Activated naive CD4-positive, alpha-beta T cell treated with anti-CD3 and anti-CD28 coated beads for 36 hours (primary cell): Measurements from ENCODE around the gene EOMES. TPM values are rescaled to one million over a fixed set of nuclear protein-coding genes. Genes with fewer than 3 reads are reported as not detected.
A peak's percentile ranks its signal among the peaks of the same experiment; 100 is the strongest.

ENCODE experiments used
- CTCF ChIA-PET: fragments of 350-600 bp; sonication (Branson Sonifier 250); formaldehyde crosslinking; loops from one replicate; lab custom pipeline; 2021; ENCODE audit warnings: antibody characterized with exemption; lab: Charles Lee
- DNase-seq: peaks from one replicate; pipeline ENCODE4 v3.0.0-alpha.2; 2020
- H3K27ac Mint-ChIP-seq: one replicate; pipeline ENCODE4 v1.8.0; 2021; ENCODE audit warnings: mild to moderate bottlenecking, mixed read lengths
- H3K27me3 Mint-ChIP-seq: one replicate; pipeline ENCODE4 v1.8.0; 2021; ENCODE audit warnings: low read depth, mixed read lengths
- H3K36me3 Mint-ChIP-seq: one replicate; pipeline ENCODE4 v1.8.0; 2021; ENCODE audit warnings: low read depth, mixed read lengths
- H3K4me1 Mint-ChIP-seq: one replicate; pipeline ENCODE4 v1.8.0; 2021; ENCODE audit warnings: low read depth, mixed read lengths
- H3K4me3 Mint-ChIP-seq: one replicate; pipeline ENCODE4 v1.8.0; 2021; ENCODE audit warnings: mild to moderate bottlenecking, moderate library complexity, mixed read lengths
- H3K9me3 Mint-ChIP-seq: one replicate; pipeline ENCODE4 v1.8.0; 2021; ENCODE audit warnings: mixed read lengths
- intact Hi-C: fragments of 100-400 bp; cut with micrococcal nuclease; formaldehyde crosslinking; loops from one replicate; pipeline ENCODE4 v1.15.1; 2023
- total RNA-seq, 2 experiments: library from RNA; stranded (reverse); gene quantifications; one replicate each; pipeline ENCODE4 v1.2.3, GENCODE V29; 2021

The EOMES gene
- total RNA-seq, 2 experiments from 2014 or later: 0.12 to 0.14 TPM

DNA sequence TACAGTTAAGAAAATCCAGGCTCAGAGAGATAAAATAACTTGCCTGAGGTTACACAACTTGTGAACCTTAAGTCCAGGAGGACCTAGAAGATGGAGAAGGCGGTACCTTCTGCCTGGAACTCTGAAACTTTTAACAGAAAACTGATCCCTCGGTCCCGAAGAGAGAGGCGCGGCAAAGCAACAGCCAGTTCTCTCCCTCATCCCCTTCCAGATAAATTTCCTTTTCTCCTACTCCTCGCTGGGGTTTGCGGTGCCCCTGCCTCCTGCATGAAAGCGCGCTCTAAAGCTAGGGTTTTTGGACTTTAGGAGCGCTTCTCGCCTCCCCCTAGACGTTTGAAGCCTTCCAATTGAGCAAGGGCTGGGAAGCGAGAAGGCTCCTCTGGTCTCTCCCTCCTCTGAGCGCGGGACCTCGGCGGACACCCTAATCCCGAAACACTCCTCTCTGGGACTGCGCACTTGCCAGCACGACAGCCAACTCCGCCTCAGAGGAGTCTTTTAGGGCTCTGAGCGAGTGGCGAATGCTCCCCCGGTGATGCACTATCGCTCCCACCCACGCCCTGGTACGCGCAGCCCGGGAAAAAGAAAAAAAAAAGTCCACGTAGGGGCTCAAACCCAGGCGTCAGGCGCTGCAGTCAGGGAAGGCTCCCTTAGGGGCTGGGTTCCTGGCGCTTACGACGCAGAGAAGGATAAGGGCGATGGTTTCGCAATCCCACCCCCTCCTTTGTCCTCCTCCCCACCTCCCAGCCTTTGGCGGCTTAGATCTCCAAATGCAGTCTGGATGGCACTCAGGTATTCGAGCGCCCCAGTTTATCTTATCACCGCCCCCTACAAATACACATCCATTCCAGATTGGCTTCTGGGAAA lies 7.9 kb upstream of the EOMES start:
- CTCF ChIA-PET: interaction anchor here (1.1 kb wide), 1 partner anchor 13 kb away, joined by 3 read pairs; no protein-coding TSS in a partner anchor
- Mint-ChIP-seq H3K27ac (no peak overlapping the region), H3K36me3 (no peaks in the 10 kb centered on the region), H3K27me3 (peaks cover 65% of the 10 kb centered on the region), H3K4me1 (peaks cover 31% of the 10 kb centered on the region), H3K4me3 (peak overlapping the region; percentile 63), H3K9me3 (no peaks in the 10 kb centered on the region)
- intact Hi-C loops: loop anchor here (1.0 to 5.0 kb wide), 4 partner anchors 8 to 1378 kb away; partner anchors contain the start of gene EOMES
- DNase-seq: no peak

DNA sequence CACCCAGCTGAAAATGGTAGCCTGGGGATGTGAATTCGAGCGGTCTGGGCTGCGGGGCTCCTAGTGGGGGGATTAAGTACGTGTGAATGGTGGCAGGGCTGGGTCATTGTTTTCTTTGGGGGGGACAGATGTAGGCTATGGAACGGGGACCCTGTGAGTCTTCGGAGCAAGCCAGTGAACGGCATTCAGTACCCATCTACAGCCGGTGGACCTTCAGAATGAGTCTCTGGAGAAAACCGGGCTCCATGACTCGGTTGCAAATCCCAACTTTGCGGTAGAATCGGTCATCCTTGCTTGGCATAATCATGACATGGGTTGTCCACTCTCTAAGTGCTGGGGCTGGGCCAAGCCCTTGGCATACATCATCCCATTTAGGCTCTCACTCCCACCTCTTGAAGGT lies 7.2 kb upstream of the EOMES start:
- no peak overlapping the region for H3K27ac Mint-ChIP-seq
- H3K4me3 Mint-ChIP-seq: peak overlapping the region; percentile 63
- no peaks in the 10 kb centered on the region for H3K9me3 Mint-ChIP-seq
- CTCF ChIA-PET: interaction anchor here (0.7 to 1.1 kb wide), 2 partner anchors 10 to 13 kb away, joined by 3 to 4 read pairs; no protein-coding TSS in a partner anchor
- H3K4me1 Mint-ChIP-seq: peaks cover 32% of the 10 kb centered on the region
- H3K36me3 Mint-ChIP-seq: no peaks in the 10 kb centered on the region
- peaks cover 71% of the 10 kb centered on the region for H3K27me3 Mint-ChIP-seq
- intact Hi-C loops: loop anchor here (2.0 to 5.0 kb wide), 3 partner anchors 17 to 1377 kb away; no protein-coding TSS in a partner anchor
- no peak for DNase-seq

GRCh38 chr3:27728195-27729087 lies 6.3 kb upstream of the EOMES start:
- Mint-ChIP-seq H3K27ac (no peak overlapping the region), H3K27me3 (peaks cover 80% of the 10 kb centered on the region), H3K4me1 (peaks cover 41% of the 10 kb centered on the region), H3K36me3 (no peaks in the 10 kb centered on the region), H3K4me3 (peak overlapping the region; percentile 62), H3K9me3 (no peaks in the 10 kb centered on the region)
- DNase-seq: peak; percentile 39
- intact Hi-C loops: loop anchor here (2.0 to 5.0 kb wide), 3 partner anchors 16 to 1376 kb away; no protein-coding TSS in a partner anchor
- CTCF ChIA-PET: interaction anchor here (0.6 to 2.7 kb wide), 6 partner anchors 10 to 599 kb away, joined by 3 to 20 read pairs (median 4); no protein-coding TSS in a partner anchor

- intact Hi-C loops: loop anchor here (5.0 kb wide), 1 partner anchor 1374 kb away; no protein-coding TSS in a partner anchor
- Mint-ChIP-seq H3K4me1 (peaks cover 47% of the 10 kb centered on the region), H3K9me3 (no peaks in the 10 kb centered on the region), H3K27me3 (peaks cover 82% of the 10 kb centered on the region), H3K4me3 (no peak overlapping the region), H3K27ac (no peak overlapping the region), H3K36me3 (no peaks in the 10 kb centered on the region)
- DNase-seq: no peak
- CTCF ChIA-PET: interaction anchor here (2.4 to 2.7 kb wide), 2 partner anchors 14 to 601 kb away, joined by 11 to 20 read pairs; no protein-coding TSS in a partner anchor
These were observed 4.1 kb upstream of the EOMES start for GRCh38 chr3:27726240-27726639.

DNA sequence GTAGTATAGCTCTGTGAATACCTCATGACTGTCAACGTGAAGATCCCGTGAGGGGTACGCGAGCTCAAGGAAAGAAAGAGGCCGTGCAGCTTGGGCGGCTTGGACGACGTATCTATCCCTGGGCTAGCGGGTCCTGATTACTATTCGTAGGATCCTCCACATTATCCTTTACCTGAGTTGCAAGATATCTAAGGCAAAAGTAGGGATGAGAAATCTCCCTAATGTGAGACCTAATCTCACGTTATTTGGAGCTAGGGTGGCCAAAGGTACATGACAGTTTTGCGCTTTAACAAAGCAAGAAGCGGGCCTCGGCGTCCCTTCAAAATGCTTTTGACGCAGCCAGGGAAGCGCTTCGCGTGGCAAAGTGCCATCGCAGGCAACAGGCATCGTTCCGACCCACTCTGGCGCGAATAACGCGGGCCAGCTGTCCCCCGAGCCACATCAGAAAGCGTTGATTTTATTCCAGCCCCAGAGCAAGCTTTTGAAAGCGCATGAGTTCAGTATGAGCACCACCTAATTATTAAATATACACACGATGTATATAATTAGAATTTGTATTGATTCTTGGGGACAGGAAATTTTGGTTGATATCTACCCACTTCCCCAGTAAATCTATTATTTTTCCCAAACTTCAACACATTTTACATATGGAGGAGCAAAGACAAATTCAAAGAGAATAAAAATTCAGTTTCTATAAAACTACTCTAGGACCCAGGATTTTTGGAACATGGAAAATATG lies 2.5 kb upstream of the EOMES start:
- H3K27me3 Mint-ChIP-seq: peaks cover 82% of the 10 kb centered on the region
- no peak overlapping the region for H3K27ac Mint-ChIP-seq
- peak overlapping the region; percentile 55 for H3K4me3 Mint-ChIP-seq
- H3K36me3 Mint-ChIP-seq: no peaks in the 10 kb centered on the region
- no peaks in the 10 kb centered on the region for H3K9me3 Mint-ChIP-seq
- DNase-seq: no peak
- intact Hi-C loops: loop anchor here (5.0 kb wide), 3 partner anchors 178 to 1372 kb away; no protein-coding TSS in a partner anchor
- CTCF ChIA-PET: interaction anchor here (0.7 to 4.5 kb wide), 4 partner anchors 9 to 604 kb away, joined by 3 to 43 read pairs (median 6); no protein-coding TSS in a partner anchor
- peaks cover 40% of the 10 kb centered on the region for H3K4me1 Mint-ChIP-seq

DNA sequence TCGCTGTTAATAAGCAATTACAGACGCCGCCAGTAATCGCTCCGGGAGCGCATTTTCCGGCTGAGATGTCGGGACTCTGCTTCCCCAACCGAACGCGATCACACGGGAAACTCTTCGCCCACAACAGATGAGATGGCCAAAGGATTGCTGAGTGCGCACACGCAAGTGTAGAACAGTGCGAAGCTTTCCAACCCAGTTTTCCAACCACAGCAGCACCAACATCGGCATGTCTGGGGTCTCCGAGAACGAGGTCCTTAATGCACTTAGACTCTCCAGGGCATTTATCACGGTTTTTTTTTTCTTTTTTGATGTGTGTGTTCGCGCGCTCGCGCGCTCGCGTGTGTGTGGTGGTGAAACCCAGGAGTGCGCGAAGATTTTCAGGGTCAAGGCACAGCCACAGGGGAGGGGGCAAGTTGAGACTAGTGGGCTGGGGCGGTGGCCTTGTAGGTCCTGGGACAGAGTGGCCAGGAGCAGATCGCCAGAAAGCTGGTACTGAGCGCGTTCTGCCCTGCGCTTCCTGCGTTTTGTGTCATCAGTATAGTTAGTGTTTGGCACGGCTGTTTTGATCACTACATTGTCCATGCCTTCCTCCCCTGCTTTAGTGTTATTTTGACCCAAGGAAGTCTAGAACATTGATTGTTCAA lies 1.8 kb upstream of the EOMES start:
- Mint-ChIP-seq H3K27ac (no peak overlapping the region), H3K36me3 (no peaks in the 10 kb centered on the region), H3K27me3 (peaks cover 78% of the 10 kb centered on the region), H3K9me3 (no peaks in the 10 kb centered on the region), H3K4me3 (peak overlapping the region; percentile 55), H3K4me1 (peaks cover 33% of the 10 kb centered on the region)
- CTCF ChIA-PET: interaction anchor here (0.8 to 4.5 kb wide), 6 partner anchors 9 to 604 kb away, joined by 3 to 43 read pairs (median 4); no protein-coding TSS in a partner anchor
- intact Hi-C loops: loop anchor here (2.0 to 5.0 kb wide), 4 partner anchors 178 to 448 kb away; no protein-coding TSS in a partner anchor
- DNase-seq: no peak

GRCh38 chr3:27723456-27723814 lies 1.3 kb upstream of the EOMES start:
- Mint-ChIP-seq H3K4me1 (peaks cover 28% of the 10 kb centered on the region), H3K4me3 (peak overlapping the region; percentile 55), H3K27ac (no peak overlapping the region), H3K27me3 (peaks cover 75% of the 10 kb centered on the region), H3K36me3 (no peaks in the 10 kb centered on the region), H3K9me3 (no peaks in the 10 kb centered on the region)
- DNase-seq: no peak
- intact Hi-C loops: loop anchor here (2.0 to 5.0 kb wide), 4 partner anchors 179 to 449 kb away; no protein-coding TSS in a partner anchor
- CTCF ChIA-PET: interaction anchor here (0.8 to 4.5 kb wide), 5 partner anchors 8 to 544 kb away, joined by 3 to 43 read pairs (median 3); no protein-coding TSS in a partner anchor

DNA sequence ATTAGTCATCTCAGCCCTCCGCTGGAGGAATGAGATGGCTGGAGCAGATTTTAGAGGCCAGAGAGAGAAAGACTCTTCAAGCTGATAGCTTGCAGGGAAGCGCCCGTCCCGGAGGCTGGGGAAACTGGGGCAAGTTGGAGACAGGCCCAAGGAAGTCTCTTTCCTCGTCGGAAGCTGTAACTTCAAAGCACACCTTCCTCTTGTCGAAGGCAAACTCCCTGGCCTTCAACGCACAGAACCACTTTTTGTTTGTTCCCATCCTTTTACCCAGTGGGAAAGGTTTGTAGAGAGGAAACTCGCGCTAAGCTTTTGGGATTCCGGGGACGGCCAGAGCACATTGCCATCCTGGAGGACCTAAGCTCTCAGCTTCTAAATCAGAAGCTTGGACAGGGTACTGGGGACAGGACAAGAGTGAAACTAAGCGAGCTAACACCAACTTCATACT lies 900 bp upstream of the EOMES start:
- Mint-ChIP-seq H3K36me3 (no peaks in the 10 kb centered on the region), H3K9me3 (no peaks in the 10 kb centered on the region), H3K4me3 (peak overlapping the region; percentile 55), H3K27ac (no peak overlapping the region), H3K4me1 (peaks cover 24% of the 10 kb centered on the region), H3K27me3 (peaks cover 72% of the 10 kb centered on the region)
- intact Hi-C loops: loop anchor here (2.0 to 5.0 kb wide), 4 partner anchors 179 to 449 kb away; no protein-coding TSS in a partner anchor
- no peak for DNase-seq
- CTCF ChIA-PET: interaction anchor here (0.8 to 4.5 kb wide), 5 partner anchors 8 to 545 kb away, joined by 3 to 43 read pairs (median 3); no protein-coding TSS in a partner anchor

GRCh38 chr3:27720899-27721716 lies 1.0 kb downstream of the EOMES start:
- Mint-ChIP-seq H3K4me1 (peaks cover 21% of the 10 kb centered on the region), H3K9me3 (no peaks in the 10 kb centered on the region), H3K36me3 (no peaks in the 10 kb centered on the region), H3K27me3 (peaks cover 59% of the 10 kb centered on the region), H3K27ac (no peak overlapping the region), H3K4me3 (peak overlapping the region; percentile 57)
- CTCF ChIA-PET: interaction anchor here (0.9 to 4.5 kb wide), 11 partner anchors 8 to 623 kb away, joined by 3 to 43 read pairs (median 4); no protein-coding TSS in a partner anchor
- no peak for DNase-seq
- intact Hi-C loops: loop anchor here (1.0 to 5.0 kb wide), 3 partner anchors 181 to 607 kb away; no protein-coding TSS in a partner anchor
